Fibroblast of lung (primary cell): ENCODE data around the gene ZFR2.

Source experiments
- CTCF ChIP-seq, 2 donors: IDR thresholded peaks in 1 of 2; conservative IDR thresholded peaks in 1 of 2; 1 replicate in 1 of 2; 2 replicates in 1 of 2; pipeline ENCODE4 v1.5.1; 2011 to 2012; ENCODE audit warnings: low read length in 2 of 2, control low read depth in 1 of 2, inconsistent platforms in 1 of 2, low read depth in 1 of 2, mild to moderate bottlenecking in 1 of 2
- EZH2 ChIP-seq: IDR thresholded peaks from 2 replicates; pipeline ENCODE4 v1.5.1; 2012; ENCODE audit warnings: low read length, control low read depth, mild to moderate bottlenecking; ENCODE audit errors: missing control alignments

GRCh38 chr19:3835055-3835435, 33.8 kb downstream of the ZFR2 start:
- no peak for TF ChIP-seq CTCF (conservative IDR thresholded peaks at IDR 0.05 in 1 of 2, IDR thresholded peaks at IDR 0.05 in 1 of 2; ENCODE audit: low read depth in 1 of 2, low read length in 2 of 2)
- no peak for TF ChIP-seq EZH2
